ENCODE results near the gene GPRIN1. TPM values are rescaled to one million over a fixed set of nuclear protein-coding genes. Genes with fewer than 3 reads are reported as not detected.

GPRIN1 gene
- total RNA-seq, 1 experiment from 2014 or later, result 4.3 TPM

Small RNA genes lying within 50 kb of the gene (small RNA-seq; reads per million reads assigned to genes)
- gene MIR4281 (not detected), gene RF00019 (not detected), gene RN7SL684P (not detected)

Other genes starting within 250 kb of the GPRIN1 start
- gene KIAA1191, start 248.4 kb downstream of the GPRIN1 start, total RNA-seq (2014; rRNA removed; shearing (Covaris generic)), result 43.6 and 53.5 TPM in 2 replicates
- 0.03 TPM in 1 of 2 replicates, not detected in the other for gene ARL10, start 244.7 kb downstream of the GPRIN1 start, total RNA-seq (2014; rRNA removed; shearing (Covaris generic))
- 77.1 and 82.4 TPM in 2 replicates for gene NOP16, start 221.6 kb downstream of the GPRIN1 start, total RNA-seq (2014; rRNA removed; shearing (Covaris generic))
- gene HIGD2A, start 221.4 kb downstream of the GPRIN1 start, total RNA-seq (2014; rRNA removed; shearing (Covaris generic)), result 142 and 166 TPM in 2 replicates
- 87.3 and 97.2 TPM in 2 replicates for gene CLTB, start 193.6 kb downstream of the GPRIN1 start, total RNA-seq (2014; rRNA removed; shearing (Covaris generic))
- 28.7 and 30.7 TPM in 2 replicates for gene FAF2, start 161.8 kb downstream of the GPRIN1 start, total RNA-seq (2014; rRNA removed; shearing (Covaris generic))
- 42.3 and 55.0 TPM in 2 replicates for gene RNF44, start 72.8 kb downstream of the GPRIN1 start, total RNA-seq (2014; rRNA removed; shearing (Covaris generic))
- gene CDHR2, start 60.8 kb downstream of the GPRIN1 start, total RNA-seq (2014; rRNA removed; shearing (Covaris generic)), result 0.16 and 0.20 TPM in 2 replicates
- gene SNCB, start 20.4 kb upstream of the GPRIN1 start, total RNA-seq (2014; rRNA removed; shearing (Covaris generic)), result not detected in 2 replicates
- not detected in 2 replicates for gene EIF4E1B, start 20.5 kb upstream of the GPRIN1 start, total RNA-seq (2014; rRNA removed; shearing (Covaris generic))
- 25.6 and 34.2 TPM in 2 replicates for gene TSPAN17, start 37.3 kb upstream of the GPRIN1 start, total RNA-seq (2014; rRNA removed; shearing (Covaris generic))
- 0.28 and 0.60 TPM in 2 replicates for gene UNC5A, start 200.4 kb upstream of the GPRIN1 start, total RNA-seq (2014; rRNA removed; shearing (Covaris generic))

All from HT-29 (cell line).